ENCODE data around the gene ABCB1.

The ABCB1 gene

GRCh38 chr7:87604264-87604663 is 3.6 kb upstream of the ABCB1 start:
- no peaks in the 10 kb centered on the region for H3K36me3 ChIP-seq (ENCODE audit: control insufficient read depth, insufficient read depth, low read length)
- no peak overlapping the region for H3K4me3 ChIP-seq (replicated peaks; ENCODE audit: low read depth, low read length)
- no peak for DNase-seq (ENCODE audit: extremely low read depth, insufficient read length)
- no peaks in the 10 kb centered on the region; the same call in 1 of the 2 replicates for H3K27me3 ChIP-seq (replicated peaks; ENCODE audit: control insufficient read depth, insufficient read depth, low read length)
- TF ChIP-seq, protein P1, sequence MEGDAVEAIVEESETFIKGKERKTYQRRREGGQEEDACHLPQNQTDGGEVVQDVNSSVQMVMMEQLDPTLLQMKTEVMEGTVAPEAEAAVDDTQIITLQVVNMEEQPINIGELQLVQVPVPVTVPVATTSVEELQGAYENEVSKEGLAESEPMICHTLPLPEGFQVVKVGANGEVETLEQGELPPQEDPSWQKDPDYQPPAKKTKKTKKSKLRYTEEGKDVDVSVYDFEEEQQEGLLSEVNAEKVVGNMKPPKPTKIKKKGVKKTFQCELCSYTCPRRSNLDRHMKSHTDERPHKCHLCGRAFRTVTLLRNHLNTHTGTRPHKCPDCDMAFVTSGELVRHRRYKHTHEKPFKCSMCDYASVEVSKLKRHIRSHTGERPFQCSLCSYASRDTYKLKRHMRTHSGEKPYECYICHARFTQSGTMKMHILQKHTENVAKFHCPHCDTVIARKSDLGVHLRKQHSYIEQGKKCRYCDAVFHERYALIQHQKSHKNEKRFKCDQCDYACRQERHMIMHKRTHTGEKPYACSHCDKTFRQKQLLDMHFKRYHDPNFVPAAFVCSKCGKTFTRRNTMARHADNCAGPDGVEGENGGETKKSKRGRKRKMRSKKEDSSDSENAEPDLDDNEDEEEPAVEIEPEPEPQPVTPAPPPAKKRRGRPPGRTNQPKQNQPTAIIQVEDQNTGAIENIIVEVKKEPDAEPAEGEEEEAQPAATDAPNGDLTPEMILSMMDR (IDR thresholded peaks at IDR 0.05; ENCODE audit: insufficient read depth, low read length, poor library complexity, severe bottlenecking) = no peak

- TF ChIP-seq, protein P1 (IDR thresholded peaks at IDR 0.05; ENCODE audit: insufficient read depth, low read length, poor library complexity, severe bottlenecking) = no peak
- peak; percentile 58 for DNase-seq (ENCODE audit: extremely low read depth, insufficient read length)
- no peaks in the 10 kb centered on the region for H3K36me3 ChIP-seq (ENCODE audit: control insufficient read depth, insufficient read depth, low read length)
- H3K4me3 ChIP-seq (replicated peaks; ENCODE audit: low read depth, low read length) = no peak overlapping the region
- no peaks in the 10 kb centered on the region; the same call in 1 of the 2 replicates for H3K27me3 ChIP-seq (replicated peaks; ENCODE audit: control insufficient read depth, insufficient read depth, low read length)
Measured at GRCh38 chr7:87599336-87599735, 1.3 kb downstream of the ABCB1 start.

GRCh38 chr7:87598234-87599009 is 2.3 kb downstream of the ABCB1 start:
- H3K36me3 ChIP-seq (ENCODE audit: control insufficient read depth, insufficient read depth, low read length) = no peaks in the 10 kb centered on the region
- no peak overlapping the region for H3K4me3 ChIP-seq (replicated peaks; ENCODE audit: low read depth, low read length)
- TF ChIP-seq, protein P1 (IDR thresholded peaks at IDR 0.05; ENCODE audit: insufficient read depth, low read length, poor library complexity, severe bottlenecking) = no peak
- DNase-seq (ENCODE audit: extremely low read depth, insufficient read length) = no peak
- no peaks in the 10 kb centered on the region; the same call in 1 of the 2 replicates for H3K27me3 ChIP-seq (replicated peaks; ENCODE audit: control insufficient read depth, insufficient read depth, low read length)

- H3K4me3 ChIP-seq (replicated peaks; ENCODE audit: low read depth, low read length) = no peak overlapping the region
- TF ChIP-seq, protein P1 (IDR thresholded peaks at IDR 0.05; ENCODE audit: insufficient read depth, low read length, poor library complexity, severe bottlenecking) = no peak
Measured at GRCh38 chr7:87596696-87597095, 4.0 kb downstream of the ABCB1 start.

GRCh38 chr7:87596136-87596535 is 4.5 kb downstream of the ABCB1 start:
- DNase-seq (ENCODE audit: extremely low read depth, insufficient read length) = no peak
- Histone ChIP-seq H3K27me3 (replicated peaks; ENCODE audit: control insufficient read depth, insufficient read depth, low read length) (no peaks in the 10 kb centered on the region; the same call in 1 of the 2 replicates), H3K4me3 (replicated peaks; ENCODE audit: low read depth, low read length) (no peak overlapping the region), H3K36me3 (ENCODE audit: control insufficient read depth, insufficient read depth, low read length) (no peaks in the 10 kb centered on the region)
- TF ChIP-seq, protein P1 (IDR thresholded peaks at IDR 0.05; ENCODE audit: insufficient read depth, low read length, poor library complexity, severe bottlenecking) = no peak

More at GRCh38 chr7:87596696-87597095, 4.0 kb downstream of the ABCB1 start:
- no peak for DNase-seq (ENCODE audit: extremely low read depth, insufficient read length)
- Histone ChIP-seq H3K36me3 (ENCODE audit: control insufficient read depth, insufficient read depth, low read length) (no peaks in the 10 kb centered on the region), H3K27me3 (replicated peaks; ENCODE audit: control insufficient read depth, insufficient read depth, low read length) (no peaks in the 10 kb centered on the region; the same call in 1 of the 2 replicates)
